Omental fat pad (tissue), 4 donors: ENCODE results near the gene MACROD2. TPM values are rescaled to one million over a fixed set of nuclear protein-coding genes. Genes with fewer than 3 reads are reported as not detected.

ENCODE experiments used
- ATAC-seq: fragments of 150-250 bp; one replicate; pipeline ENCODE4 v1.9.1; 2016; ENCODE audit warnings: mild to moderate bottlenecking, moderate library complexity; ENCODE audit not compliant: low FRiP score
- DNase-seq: peaks from one replicate; pipeline ENCODE4 v3.0.0-alpha.2; 2019; ENCODE audit warnings: low spot score
- CTCF ChIP-seq, 3 donors: fragments of 450-650 bp; IDR thresholded peaks; one replicate each; pipeline ENCODE4 v1.5.1; 2016 to 2017; ENCODE audit warnings: antibody characterized with exemption in 3 of 3, mild to moderate bottlenecking in 3 of 3, moderate library complexity in 2 of 3
- total RNA-seq, 4 donors: library from RNA; depleted of rRNA; stranded (reverse); fragments of >200 nt; gene quantifications; one replicate each; pipeline ENCODE4 v1.1.0, GENCODE V29; 2016

Gene MACROD2
- total RNA-seq, 4 donors from 2014 or later: 6.8 to 54.1 (median 7.4) TPM

DNA sequence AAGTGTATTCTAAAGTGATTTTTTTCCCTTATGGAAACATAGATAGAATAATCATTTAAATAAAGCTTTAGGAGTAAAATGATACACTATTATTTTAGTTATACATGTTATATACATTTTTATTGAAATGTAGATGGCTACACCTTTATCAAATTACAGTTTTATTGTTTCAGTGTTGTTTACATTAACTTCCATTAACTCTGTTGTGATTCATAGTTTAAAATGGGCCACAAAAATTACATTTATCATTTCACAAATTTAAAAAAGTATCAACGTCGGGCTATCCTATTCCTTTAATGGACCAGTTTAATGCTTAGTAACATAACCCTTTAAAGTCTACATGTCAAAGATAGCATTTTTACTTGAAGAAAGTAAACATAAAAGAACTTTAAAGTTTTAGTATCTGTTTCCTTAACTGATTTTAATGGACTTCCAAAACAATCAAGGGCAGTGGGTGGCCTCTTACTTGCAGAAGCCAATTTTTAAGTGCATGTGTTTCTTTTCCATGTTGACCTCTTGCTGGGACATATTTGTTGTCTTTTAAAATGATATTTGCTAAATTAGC is 389.9 kb downstream of the MACROD2 start:
- no peak for ATAC-seq
- TF ChIP-seq CTCF (IDR thresholded peaks at IDR 0.05): no peak
- no peak for DNase-seq

- ATAC-seq: no peak
- TF ChIP-seq CTCF (IDR thresholded peaks at IDR 0.05): no peak
- DNase-seq: no peak
Measured at GRCh38 chr20:14386726-14387125, 391.4 kb downstream of the MACROD2 start.

DNA sequence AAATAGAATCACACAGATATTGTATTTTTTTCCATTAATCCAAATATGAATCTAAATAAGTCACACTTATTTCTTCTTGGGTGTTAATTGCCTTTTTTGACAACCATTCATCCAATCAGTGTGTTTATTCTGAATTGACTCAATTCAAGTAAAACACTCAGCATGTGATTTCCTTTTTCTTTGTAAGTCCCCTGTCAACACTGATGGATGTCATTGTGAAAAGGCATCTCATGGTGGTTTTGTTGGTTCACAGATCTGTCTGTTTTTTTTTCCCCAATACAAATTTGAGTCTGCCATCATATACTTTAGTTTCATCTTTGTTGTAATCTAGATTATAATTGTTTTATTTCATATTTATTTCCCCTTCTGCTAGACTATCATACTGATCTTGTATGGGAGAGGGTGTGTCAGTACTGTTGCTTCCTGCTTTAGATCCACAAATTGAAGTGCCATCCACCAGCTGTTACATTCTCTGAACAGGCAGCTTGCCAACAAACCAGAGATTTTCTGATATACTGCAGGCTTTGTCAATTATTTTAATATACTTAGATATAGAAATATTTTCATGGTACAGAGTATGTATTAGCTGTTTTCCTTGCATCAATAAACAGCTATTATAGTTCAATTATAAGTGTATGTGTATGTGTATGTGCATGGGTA is 406.3 kb downstream of the MACROD2 start:
- no peak for ATAC-seq

GRCh38 chr20:14404515-14404914 is 409.2 kb downstream of the MACROD2 start:
- ATAC-seq: no peak
- no peak for DNase-seq
- no peak for TF ChIP-seq CTCF (IDR thresholded peaks at IDR 0.05)

More for the DNA sequence above, 406.3 kb downstream of the MACROD2 start:
- TF ChIP-seq CTCF (IDR thresholded peaks at IDR 0.05): no peak
- DNase-seq: no peak

DNA sequence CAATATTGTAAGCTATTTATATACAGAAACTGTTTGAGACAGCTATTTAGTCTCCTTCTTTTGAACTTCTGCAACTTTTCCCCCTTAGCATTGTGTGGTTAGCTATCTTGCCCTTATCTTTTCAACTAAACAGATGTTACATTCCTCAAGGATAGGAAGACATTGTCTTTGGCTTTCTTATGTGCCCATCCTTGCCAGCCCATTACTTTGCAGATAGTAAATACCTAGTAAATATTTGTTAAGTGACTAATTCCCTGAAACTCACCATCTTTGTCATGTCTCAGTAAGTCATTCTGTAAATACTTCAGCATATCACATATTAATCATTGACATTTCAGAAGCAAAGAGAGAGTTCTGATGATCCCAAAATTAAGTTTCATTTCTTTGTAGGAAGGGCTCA is 411.2 kb downstream of the MACROD2 start:
- ATAC-seq (no peak), DNase-seq (no peak)
- no peak for TF ChIP-seq CTCF (IDR thresholded peaks at IDR 0.05)

GRCh38 chr20:14407336-14407735 is 412.0 kb downstream of the MACROD2 start:
- no peak for ATAC-seq
- no peak for DNase-seq
- no peak for TF ChIP-seq CTCF (IDR thresholded peaks at IDR 0.05)
